Esophagus squamous epithelium (tissue), 4 donors: ENCODE measurements around the gene PKM.

Experiments
- CTCF ChIP-seq, 6 experiments: fragments of 450-650 bp in 4 of 6; fragments of 200-600 bp in 2 of 6; sonication (generic) in 2 of 6; IDR thresholded peaks; one replicate each; pipeline ENCODE4 v1.5.1; 2016 to 2019; ENCODE audit warnings: antibody characterized with exemption in 6 of 6, mild to moderate bottlenecking in 4 of 6, moderate library complexity in 4 of 6
- POLR2A ChIP-seq, 4 donors: fragments of 450-650 bp; IDR thresholded peaks; one replicate each; pipeline ENCODE4 v1.6.1; 2017; ENCODE audit warnings: antibody characterized with exemption in 4 of 4, mild to moderate bottlenecking in 4 of 4, moderate library complexity in 3 of 4

GRCh38 chr15:72162569-72162968 lies 68.4 kb downstream of the PKM start:
- TF ChIP-seq POLR2A (IDR thresholded peaks at IDR 0.05) (no peak), CTCF (IDR thresholded peaks at IDR 0.05) (no peak)
